Prostate gland (tissue), 2 donors: ENCODE data around the gene SFRP5.

Experiments
- POLR2AphosphoS5 ChIP-seq: sonication (generic); formaldehyde crosslinking; IDR thresholded peaks from one replicate; pipeline ENCODE4 v1.6.1; 2017; ENCODE audit warnings: antibody characterized with exemption
- TF ChIP-seq, protein P1 (sequence below), 4 experiments: fragments of 200-600 bp in 2 of 4; fragments of 450-650 bp in 2 of 4; sonication (generic) in 2 of 4; IDR thresholded peaks; 1 replicate in 3 of 4; 2 replicates in 1 of 4; pipeline ENCODE4 v1.5.1; 2016 to 2019; ENCODE audit warnings: antibody characterized with exemption in 4 of 4, mild to moderate bottlenecking in 2 of 4, moderate library complexity in 2 of 4

DNA sequence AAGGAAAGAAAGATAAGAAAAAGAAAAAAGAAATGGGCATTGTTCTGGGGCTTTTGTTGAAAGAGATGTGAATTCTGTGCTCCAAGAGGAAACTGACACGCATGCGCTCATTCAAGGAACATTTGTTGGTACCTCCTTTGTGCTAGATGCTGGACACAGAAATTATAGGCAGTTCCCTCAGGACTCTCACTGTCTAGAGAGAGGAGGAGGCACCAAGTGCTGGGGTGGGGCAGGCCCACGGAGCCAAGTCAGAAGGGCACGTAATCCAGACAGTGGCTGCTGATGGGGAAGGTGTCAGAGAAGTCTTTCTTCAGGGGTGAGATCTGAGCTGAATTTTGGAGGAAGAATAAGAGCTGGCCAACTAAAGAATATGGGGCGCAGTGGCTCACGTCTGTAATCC is 37.8 kb downstream of the SFRP5 start:
- no peak for TF ChIP-seq POLR2AphosphoS5
- TF ChIP-seq, protein P1, sequence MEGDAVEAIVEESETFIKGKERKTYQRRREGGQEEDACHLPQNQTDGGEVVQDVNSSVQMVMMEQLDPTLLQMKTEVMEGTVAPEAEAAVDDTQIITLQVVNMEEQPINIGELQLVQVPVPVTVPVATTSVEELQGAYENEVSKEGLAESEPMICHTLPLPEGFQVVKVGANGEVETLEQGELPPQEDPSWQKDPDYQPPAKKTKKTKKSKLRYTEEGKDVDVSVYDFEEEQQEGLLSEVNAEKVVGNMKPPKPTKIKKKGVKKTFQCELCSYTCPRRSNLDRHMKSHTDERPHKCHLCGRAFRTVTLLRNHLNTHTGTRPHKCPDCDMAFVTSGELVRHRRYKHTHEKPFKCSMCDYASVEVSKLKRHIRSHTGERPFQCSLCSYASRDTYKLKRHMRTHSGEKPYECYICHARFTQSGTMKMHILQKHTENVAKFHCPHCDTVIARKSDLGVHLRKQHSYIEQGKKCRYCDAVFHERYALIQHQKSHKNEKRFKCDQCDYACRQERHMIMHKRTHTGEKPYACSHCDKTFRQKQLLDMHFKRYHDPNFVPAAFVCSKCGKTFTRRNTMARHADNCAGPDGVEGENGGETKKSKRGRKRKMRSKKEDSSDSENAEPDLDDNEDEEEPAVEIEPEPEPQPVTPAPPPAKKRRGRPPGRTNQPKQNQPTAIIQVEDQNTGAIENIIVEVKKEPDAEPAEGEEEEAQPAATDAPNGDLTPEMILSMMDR (IDR thresholded peaks at IDR 0.05) = no peak
